ENCODE measurements around the gene SCART1.
"Not testable (repeated sequence)": the region's sequence is repeated elsewhere in the genome, so short reads cannot be mapped to it uniquely, and the experiment has no call there.

Gene SCART1

DNA sequence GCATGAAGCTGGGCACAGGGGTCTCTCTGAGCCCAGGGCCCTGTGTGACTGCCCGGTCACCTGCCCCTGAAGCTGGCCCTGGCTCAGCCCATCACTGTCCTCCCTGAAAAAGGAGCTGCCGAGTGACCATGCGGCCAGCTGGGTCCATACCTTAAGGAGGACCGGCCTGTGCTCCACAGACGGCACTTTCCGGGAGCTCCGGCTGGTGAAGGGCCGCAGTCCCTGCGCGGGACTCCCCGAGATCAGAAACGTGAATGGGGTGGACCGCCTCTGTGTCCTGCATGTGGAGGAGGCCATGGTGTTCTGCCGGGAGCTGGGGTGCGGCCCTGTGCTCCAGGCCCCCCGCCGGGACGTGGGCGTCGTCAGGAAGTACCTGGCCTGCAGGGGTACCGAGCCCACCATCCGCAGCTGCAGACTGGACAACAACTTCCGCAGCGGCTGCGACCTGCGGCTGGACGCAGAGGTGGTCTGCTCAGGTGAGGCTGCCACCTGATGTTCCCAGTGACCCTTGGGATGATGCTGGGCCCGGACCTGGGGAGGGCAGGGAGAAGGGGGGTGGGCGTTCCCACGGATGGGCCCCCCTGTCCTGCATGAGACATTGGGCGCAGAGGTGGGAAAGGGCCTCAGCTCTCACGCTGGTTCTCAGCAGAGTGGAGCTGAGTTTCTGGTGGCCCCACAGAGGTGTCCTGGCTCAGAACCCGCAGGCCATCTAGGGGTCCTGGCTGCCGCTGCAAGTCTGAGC lies 3.5 kb downstream of the SCART1 start:
- DNase-seq, result no peak

- DNase-seq, result no peak
Observed at GRCh38 chr10:133458021-133458709, 4.4 kb downstream of the SCART1 start.

DNA sequence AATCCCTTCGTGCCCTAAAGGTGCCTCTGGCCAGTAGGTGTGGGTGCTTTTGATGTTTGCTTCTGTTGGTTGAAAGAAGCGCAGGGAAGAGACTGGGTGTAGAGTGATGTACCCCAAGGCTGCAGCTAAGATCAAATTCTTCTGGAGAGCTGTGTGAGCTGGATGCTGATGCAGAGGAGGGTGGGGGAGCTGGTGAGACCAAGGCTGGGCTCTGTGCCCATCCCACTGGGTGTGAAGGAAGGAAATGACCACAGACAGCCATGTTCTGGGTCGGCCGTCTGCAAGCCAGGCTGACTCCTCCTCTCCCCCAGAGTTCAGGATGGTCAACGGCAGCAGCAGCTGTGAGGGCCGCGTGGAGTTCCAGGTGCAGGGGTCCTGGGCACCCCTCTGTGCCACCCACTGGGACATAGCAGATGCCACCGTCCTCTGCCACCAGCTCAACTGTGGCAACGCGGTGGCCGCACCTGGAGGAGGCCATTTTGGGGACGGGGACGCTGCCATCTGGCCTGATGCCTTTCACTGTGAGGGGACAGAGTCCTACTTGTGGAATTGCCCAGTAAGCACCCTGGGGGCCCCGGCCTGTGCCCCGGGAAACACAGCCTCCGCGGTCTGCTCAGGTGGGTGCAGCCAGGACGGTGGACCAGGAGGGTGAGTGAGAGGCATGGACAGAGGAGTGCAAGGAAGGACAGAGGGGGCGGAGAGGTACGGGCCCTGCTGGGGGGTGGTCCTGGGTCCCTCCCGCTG lies 5.1 kb downstream of the SCART1 start:
- DNase-seq, result no peak

DNA sequence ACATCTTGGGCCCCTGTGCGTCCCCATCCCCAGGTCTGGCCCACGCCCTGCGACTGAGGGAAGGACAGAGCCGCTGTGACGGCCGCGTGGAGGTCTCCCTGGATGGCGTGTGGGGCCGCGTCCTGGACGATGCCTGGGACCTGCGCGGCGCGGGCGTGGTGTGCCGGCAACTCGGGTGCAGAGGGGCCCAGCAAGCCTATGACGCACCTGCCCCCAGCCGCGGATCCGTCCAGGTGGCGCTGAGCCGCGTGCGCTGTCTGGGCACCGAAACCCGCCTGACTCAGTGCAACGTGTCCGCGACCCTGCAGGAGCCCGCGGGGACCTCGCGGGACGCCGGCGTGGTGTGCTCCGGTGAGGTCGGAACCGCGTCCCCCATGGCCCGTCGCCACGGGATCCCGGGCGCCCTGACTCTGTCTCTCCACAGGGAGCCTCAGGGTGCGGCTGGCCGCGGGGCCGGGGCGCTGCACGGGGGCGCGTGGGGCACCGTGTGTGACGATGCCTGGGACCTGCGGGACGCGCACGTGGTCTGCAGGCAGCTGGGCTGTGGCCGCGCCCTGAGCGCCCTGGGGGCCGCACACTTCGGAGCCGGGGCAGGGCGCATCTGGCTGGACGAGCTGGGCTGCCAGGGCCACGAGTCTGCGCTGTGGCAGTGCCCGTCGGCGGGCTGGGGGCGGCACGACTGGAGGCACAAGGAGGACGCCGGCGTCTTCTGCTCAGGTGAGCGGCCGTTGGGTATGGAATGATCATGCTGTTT lies 5.9 kb downstream of the SCART1 start:
- DNase-seq, result no peak

DNA sequence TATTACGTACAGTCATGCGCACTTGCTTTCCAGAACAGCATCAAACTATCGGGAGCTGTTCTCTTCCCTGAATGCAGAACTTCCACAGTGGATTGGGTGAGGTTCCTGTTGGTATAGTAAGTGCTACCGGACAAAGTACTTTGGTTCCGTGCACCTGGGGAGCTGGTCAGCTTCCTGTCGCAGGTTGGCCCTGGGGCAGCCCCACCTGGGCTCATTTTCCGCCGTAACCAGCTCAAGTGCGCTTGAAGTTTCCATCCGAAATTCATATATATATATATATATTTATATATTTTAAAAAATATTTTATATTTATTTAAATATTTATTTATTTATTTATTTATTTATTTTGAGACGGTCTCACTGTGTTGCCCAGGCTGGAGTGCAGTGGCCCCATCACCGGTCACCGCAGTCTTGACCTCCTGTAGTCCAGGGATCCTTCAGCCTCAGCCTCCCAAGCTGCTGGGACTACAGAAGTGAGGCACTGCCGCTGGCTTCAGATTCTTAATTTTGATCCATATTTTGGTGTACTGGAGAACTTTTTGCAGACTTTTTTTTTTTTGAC lies 6.5 kb downstream of the SCART1 start:
- no peak for DNase-seq

GRCh38 chr10:133461027-133461426 lies 7.3 kb downstream of the SCART1 start:
- no peak for DNase-seq

DNA sequence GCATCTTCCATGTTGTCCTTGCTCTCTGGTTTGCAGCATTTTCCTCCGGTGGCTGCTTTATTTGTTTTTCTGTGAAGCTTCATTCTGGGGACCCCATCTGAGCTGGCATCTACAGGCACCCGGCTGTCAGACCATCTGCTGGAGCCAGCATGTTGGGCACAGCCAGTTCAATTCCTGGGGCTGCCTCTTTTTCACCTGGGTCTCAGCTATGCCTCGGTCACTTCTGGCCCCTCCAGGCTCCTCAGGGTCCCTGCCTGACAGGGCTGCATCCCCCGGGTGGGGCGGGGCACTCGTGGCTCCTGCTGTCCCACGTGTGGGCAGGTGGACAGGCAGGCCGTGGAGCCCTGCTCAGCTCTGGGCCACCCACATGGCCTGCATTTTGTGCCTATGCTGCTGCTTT lies 8.1 kb downstream of the SCART1 start:
- no peak for DNase-seq

GRCh38 chr10:133462512-133463305 lies 9.0 kb downstream of the SCART1 start:
- no peak for DNase-seq

GRCh38 chr10:133464582-133465031 lies 10.9 kb downstream of the SCART1 start:
- DNase-seq, result no peak

- no peak for DNase-seq
Observed at GRCh38 chr10:133465191-133465949, 11.6 kb downstream of the SCART1 start.

DNA sequence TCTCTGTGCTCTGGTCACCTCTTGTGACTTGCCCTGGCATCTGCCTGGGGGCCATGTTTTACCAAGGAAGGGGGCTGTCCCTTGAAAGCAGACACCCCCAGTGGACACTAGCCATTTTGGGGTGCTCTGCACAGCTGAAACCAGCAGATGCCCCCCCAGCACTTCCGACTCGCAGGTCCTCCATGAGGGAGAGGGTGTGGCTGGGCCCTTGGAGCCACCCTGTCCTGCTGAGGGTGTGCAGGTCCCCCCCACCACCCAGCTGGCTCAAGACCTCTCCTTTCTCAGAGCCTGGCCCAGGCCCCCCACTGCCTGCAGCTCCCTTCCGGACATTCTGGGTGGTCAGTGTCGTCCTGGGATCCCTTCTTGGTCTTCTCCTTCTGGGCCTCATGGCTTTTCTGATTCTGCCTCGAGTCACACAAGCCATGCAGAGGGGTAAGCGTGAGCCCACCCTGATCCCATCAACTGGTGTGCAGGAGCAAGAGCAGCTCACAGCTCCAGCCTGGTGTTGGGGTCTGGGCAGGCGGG lies 12.3 kb downstream of the SCART1 start:
- no peak for DNase-seq

- DNase-seq, result no peak
Observed at GRCh38 chr10:133466683-133467275, 13.0 kb downstream of the SCART1 start.

- no peak for DNase-seq
Observed at GRCh38 chr10:133467286-133467911, 13.7 kb downstream of the SCART1 start.

GRCh38 chr10:133469205-133469604 lies 15.5 kb downstream of the SCART1 start:
- DNase-seq, result not testable (repeated sequence)

DNA sequence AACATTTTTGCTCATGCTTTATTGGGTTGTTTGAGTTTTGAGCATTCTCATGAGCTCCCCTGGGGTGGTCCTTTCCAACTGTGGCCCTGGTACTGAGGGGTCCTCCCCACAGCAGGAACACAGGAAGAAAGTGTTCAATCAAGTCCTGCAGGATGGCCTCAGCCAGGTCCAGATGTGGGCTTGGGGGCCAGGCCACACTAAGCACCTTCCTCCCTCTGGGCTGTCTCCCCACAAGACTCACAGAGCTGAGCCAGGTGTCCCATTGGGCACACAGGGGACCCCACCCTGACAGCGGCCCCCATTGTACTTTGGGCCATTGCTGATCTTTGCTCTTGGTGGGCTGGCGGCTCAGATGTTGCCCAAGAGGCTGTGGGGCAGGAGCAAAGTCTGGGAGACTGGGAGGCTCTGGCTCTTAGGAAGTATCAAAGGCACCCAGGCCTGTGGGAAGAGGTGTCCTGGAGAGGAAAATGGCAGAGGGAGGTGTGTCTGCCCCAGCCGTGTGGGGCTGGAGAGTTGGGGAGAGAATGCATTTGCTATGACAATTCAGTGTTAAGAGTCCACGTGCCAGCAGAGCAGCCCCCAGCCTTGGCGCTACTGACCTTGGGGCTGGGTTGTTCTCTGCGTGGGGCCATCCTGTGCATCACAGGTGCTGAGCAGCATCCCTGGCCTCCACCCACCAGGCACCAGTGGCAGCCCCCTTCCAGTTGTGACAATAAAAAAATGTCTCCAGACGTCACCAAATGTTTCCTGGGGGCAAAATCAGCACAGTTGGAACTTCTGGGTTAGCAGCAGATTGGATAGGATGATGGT lies 17.8 kb downstream of the SCART1 start:
- no peak for DNase-seq

- no peak for DNase-seq
Observed at GRCh38 chr10:133473270-133473669, 19.5 kb downstream of the SCART1 start.

GRCh38 chr10:133474027-133474426 lies 20.3 kb downstream of the SCART1 start:
- DNase-seq, result no peak

DNA sequence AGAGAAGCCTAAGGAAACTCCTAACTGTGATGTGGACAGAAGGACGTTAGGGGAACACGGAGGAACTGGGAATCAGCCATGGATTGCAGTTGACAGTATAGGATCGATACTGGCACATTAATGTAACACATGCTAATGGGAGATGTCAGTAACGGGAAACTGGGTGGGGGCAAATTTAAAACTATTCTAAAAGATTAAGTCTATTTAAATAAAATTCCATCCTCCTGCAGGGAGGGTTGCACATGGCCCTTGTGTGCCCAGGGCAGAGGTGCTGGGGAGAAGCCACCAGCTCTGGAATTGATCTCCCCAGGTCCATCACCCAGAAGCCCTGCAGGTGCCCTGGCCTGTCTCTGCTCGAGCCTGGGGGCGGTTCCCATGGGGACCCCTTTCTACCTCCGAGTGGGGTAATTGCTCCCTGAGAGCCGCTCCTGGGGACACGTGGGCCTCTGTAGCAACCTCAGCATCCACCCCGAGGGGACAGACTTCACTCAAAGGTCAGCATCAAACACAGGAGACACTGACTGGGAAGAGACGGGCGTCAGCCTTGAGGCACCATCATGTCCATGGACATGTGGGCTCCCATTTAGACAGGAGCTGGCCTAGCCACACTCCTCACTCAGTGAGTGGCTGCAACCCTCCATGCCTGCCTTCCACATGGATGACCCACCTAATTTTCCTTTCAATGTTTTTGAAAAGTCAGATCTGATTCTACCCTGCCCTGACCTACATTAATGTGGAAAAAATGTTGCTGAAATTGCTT lies 21.1 kb downstream of the SCART1 start:
- DNase-seq, result no peak
